GM23338 (cell line): ENCODE measurements around the gene TAF13. TPM values are rescaled to one million over a fixed set of nuclear protein-coding genes. Genes with fewer than 3 reads are reported as not detected.

Experiments used
- ATAC-seq: fragments of 200-7000 bp; cut with Tn5 transposase; 3 replicates; pipeline ENCODE4 v1.9.1; 2020
- DNase-seq: peaks from one replicate; pipeline ENCODE4 v3.0.0-alpha.2; 2015; ENCODE audit warnings: low spot score
- H2AFZ ChIP-seq: fragments of 200-600 bp; sonication (generic); 2 replicates; pipeline ENCODE4 v1.8.0; 2016; ENCODE audit warnings: antibody characterized with exemption, mild to moderate bottlenecking, moderate library complexity
- H3F3A ChIP-seq: fragments of 200-600 bp; sonication (generic); replicated peaks from 2 replicates; pipeline ENCODE4 v1.8.0; 2017; ENCODE audit warnings: antibody characterized with exemption, mixed run types, low read depth
- H3K27ac ChIP-seq: fragments of 200-600 bp; sonication (generic); 2 replicates; pipeline ENCODE4 v1.6.1; 2016; ENCODE audit warnings: low read depth
- H3K27me3 ChIP-seq: fragments of 200-600 bp; sonication (generic); 2 replicates; pipeline ENCODE4 v1.8.0; 2016; ENCODE audit warnings: mild to moderate bottlenecking, mixed run types, moderate library complexity; ENCODE audit not compliant: insufficient read depth
- H3K36me3 ChIP-seq: fragments of 200-600 bp; sonication (generic); 2 replicates; pipeline ENCODE4 v1.8.0; 2016; ENCODE audit warnings: mild to moderate bottlenecking; ENCODE audit not compliant: insufficient read depth
- H3K4me1 ChIP-seq: fragments of 200-600 bp; sonication (generic); 2 replicates; pipeline ENCODE4 v1.8.0; 2016; ENCODE audit warnings: mild to moderate bottlenecking, moderate library complexity; ENCODE audit not compliant: insufficient read depth
- H3K4me2 ChIP-seq: fragments of 200-600 bp; sonication (generic); 2 replicates; pipeline ENCODE4 v1.7.1; 2017; ENCODE audit warnings: mixed run types
- H3K4me3 ChIP-seq: fragments of 200-600 bp; sonication (generic); 2 replicates; pipeline ENCODE4 v1.6.1; 2016; ENCODE audit warnings: mixed run types
- H3K79me2 ChIP-seq: fragments of 200-600 bp; sonication (generic); replicated peaks from 2 replicates; pipeline ENCODE4 v1.8.0; 2017; ENCODE audit warnings: mild to moderate bottlenecking; ENCODE audit not compliant: insufficient read depth
- H3K9me2 ChIP-seq: fragments of 200-600 bp; sonication (generic); 2 replicates; pipeline ENCODE4 v1.8.0; 2017; ENCODE audit not compliant: insufficient read depth
- H4K20me1 ChIP-seq: fragments of 200-600 bp; sonication (generic); replicated peaks from 2 replicates; pipeline ENCODE4 v1.8.0; 2017; ENCODE audit warnings: mild to moderate bottlenecking; ENCODE audit not compliant: insufficient read depth
- H3K27ac Mint-ChIP-seq: 2 replicates; pipeline ENCODE4 v1.8.0; 2020; ENCODE audit warnings: inconsistent platforms, mild to moderate bottlenecking, moderate library complexity, mixed read lengths
- H3K27me3 Mint-ChIP-seq: 3 replicates; pipeline ENCODE4 v1.8.0; 2022; ENCODE audit warnings: low read depth, mild to moderate bottlenecking, moderate library complexity, mixed read lengths, inconsistent platforms; ENCODE audit not compliant: insufficient read depth, poor library complexity
- H3K36me3 Mint-ChIP-seq: 3 replicates; pipeline ENCODE4 v1.8.0; 2021; ENCODE audit warnings: low read depth, mild to moderate bottlenecking, inconsistent platforms, moderate library complexity, mixed read lengths
- H3K4me1 Mint-ChIP-seq: 3 replicates; pipeline ENCODE4 v1.8.0; 2020; ENCODE audit warnings: mild to moderate bottlenecking, inconsistent platforms, mixed read lengths
- H3K4me3 Mint-ChIP-seq: 3 replicates; pipeline ENCODE4 v1.8.0; 2021; ENCODE audit warnings: moderate library complexity, mild to moderate bottlenecking, inconsistent platforms, mixed read lengths
- H3K9me3 Mint-ChIP-seq: 3 replicates; pipeline ENCODE4 v1.8.0; 2020; ENCODE audit warnings: moderate library complexity, mild to moderate bottlenecking, inconsistent platforms, mixed read lengths
- CREB1 ChIP-seq: fragments of 250-450 bp; sonication (Bioruptor Pico); IDR thresholded peaks from 2 replicates; pipeline ENCODE4 v1.5.0; 2020; ENCODE audit warnings: low read depth, mild to moderate bottlenecking, moderate library complexity
- EZH2 ChIP-seq: fragments of 200-600 bp; sonication (generic); IDR thresholded peaks from one replicate; pipeline ENCODE4 v1.8.0; 2017; ENCODE audit warnings: antibody characterized with exemption, mild to moderate bottlenecking, low read depth; ENCODE audit not compliant: unreplicated experiment
- EZH2phosphoT487 ChIP-seq: fragments of 200-600 bp; sonication (generic); IDR thresholded peaks from one replicate; pipeline ENCODE4 v1.8.1; 2018; ENCODE audit warnings: antibody characterized with exemption; ENCODE audit not compliant: unreplicated experiment
- JUNB ChIP-seq: IDR thresholded peaks from one replicate; pipeline ENCODE4 v1.6.1; 2016; ENCODE audit warnings: antibody characterized with exemption; ENCODE audit not compliant: unreplicated experiment
- NANOG ChIP-seq: IDR thresholded peaks from 2 replicates; pipeline ENCODE4 v1.6.1; 2016; ENCODE audit warnings: antibody characterized with exemption, borderline replicate concordance
- POLR2AphosphoS5 ChIP-seq: IDR thresholded peaks from 2 replicates; pipeline ENCODE4 v1.6.1; 2016; ENCODE audit warnings: antibody characterized with exemption, low read depth
- polyA plus RNA-seq: library from polyadenylated mRNA; unstranded; fragments of >200 nt; fragmentation: Nextera tagmentation; extraction: Ambion mirVana; gene quantifications from 2 replicates; pipeline ENCODE4 v1.2.1, GENCODE V29; 2016
- total RNA-seq: library from RNA; depleted of rRNA; stranded (reverse); fragments of >200 nt; shearing (Covaris generic); gene quantifications from 2 replicates; pipeline ENCODE4 v1.2.3, GENCODE V29; 2014
- TF ChIP-seq, protein P1 (sequence below), 2 experiments: fragments of 200-600 bp in 1 of 2; sonication (generic) in 1 of 2; conservative IDR thresholded peaks; 2 replicates each; pipeline versions ENCODE4 v1.5.1 to v1.6.1; 2016 to 2017; ENCODE audit warnings: antibody characterized with exemption in 2 of 2, low read depth in 2 of 2, mild to moderate bottlenecking in 2 of 2, moderate library complexity in 1 of 2
- TF ChIP-seq, protein P2 (sequence below): IDR thresholded peaks from 2 replicates; pipeline ENCODE4 v1.6.1; 2016; ENCODE audit warnings: antibody characterized with exemption
- TF ChIP-seq, protein P3 (sequence below): fragments of 250-450 bp; sonication (Bioruptor Pico); IDR thresholded peaks from 2 replicates; pipeline ENCODE4 v1.5.0; 2020; ENCODE audit warnings: mild to moderate bottlenecking, moderate library complexity

TAF13 gene
- total and polyA plus RNA-seq, 2 experiments from 2014 or later: 43.7 to 55.8 TPM

DNA sequence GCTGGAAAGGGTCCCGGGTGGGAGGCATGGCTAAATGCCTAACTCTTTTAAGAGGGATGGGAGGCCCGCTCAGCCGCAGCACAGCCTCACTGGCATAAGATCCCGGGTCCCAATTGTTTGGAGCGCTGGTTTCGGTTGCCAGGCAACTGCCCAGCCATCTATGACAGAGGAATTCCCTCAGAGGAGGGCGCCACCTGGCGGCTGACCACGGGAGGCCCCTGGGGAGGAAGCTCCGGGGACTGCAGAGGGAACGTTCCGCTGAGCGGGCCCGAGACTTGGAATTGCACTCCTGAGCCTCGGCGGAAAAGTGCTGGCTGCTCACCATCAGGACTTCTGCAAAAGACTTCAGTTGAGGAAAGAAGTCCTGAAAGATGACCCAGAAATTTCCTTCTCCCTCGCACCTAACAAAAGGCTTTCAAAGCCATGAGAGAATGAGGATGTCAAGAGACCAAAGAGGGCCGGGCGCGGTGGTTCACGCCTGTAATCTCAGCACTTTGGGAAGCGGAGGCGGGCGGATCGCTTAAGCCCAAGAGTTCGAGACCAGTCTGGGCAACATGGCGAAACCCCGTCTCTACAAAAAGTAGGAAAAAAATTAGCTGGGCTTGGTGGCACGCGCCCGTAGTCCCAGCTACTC is 37.0 kb upstream of the TAF13 start:
- H3K36me3 ChIP-seq: no peaks in the 10 kb centered on the region
- Mint-ChIP-seq H3K36me3 (no peaks in the 10 kb centered on the region; the same call in 2 of the 3 replicates), H3K27me3 (peaks cover 37% of the 10 kb centered on the region), H3K27ac (no peak overlapping the region), H3K4me1 (peaks cover 7% of the 10 kb centered on the region), H3K9me3 (no peaks in the 10 kb centered on the region), H3K4me3 (peak overlapping the region; percentile 78)
- H3K27me3 ChIP-seq: peaks cover 54% of the 10 kb centered on the region
- no peaks in the 10 kb centered on the region for H3K79me2 ChIP-seq
- peaks cover 11% of the 10 kb centered on the region for H3K4me1 ChIP-seq
- TF ChIP-seq EZH2phosphoT487 (no peak), JUNB (no peak), CREB1 (CRISPR knock-in tag) (peak; percentile 36; the same call in 1 of the 2 replicates), NANOG (no peak), POLR2AphosphoS5 (no peak), EZH2 (peak; percentile 72)
- TF ChIP-seq, protein P1, sequence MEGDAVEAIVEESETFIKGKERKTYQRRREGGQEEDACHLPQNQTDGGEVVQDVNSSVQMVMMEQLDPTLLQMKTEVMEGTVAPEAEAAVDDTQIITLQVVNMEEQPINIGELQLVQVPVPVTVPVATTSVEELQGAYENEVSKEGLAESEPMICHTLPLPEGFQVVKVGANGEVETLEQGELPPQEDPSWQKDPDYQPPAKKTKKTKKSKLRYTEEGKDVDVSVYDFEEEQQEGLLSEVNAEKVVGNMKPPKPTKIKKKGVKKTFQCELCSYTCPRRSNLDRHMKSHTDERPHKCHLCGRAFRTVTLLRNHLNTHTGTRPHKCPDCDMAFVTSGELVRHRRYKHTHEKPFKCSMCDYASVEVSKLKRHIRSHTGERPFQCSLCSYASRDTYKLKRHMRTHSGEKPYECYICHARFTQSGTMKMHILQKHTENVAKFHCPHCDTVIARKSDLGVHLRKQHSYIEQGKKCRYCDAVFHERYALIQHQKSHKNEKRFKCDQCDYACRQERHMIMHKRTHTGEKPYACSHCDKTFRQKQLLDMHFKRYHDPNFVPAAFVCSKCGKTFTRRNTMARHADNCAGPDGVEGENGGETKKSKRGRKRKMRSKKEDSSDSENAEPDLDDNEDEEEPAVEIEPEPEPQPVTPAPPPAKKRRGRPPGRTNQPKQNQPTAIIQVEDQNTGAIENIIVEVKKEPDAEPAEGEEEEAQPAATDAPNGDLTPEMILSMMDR (conservative IDR thresholded peaks at IDR 0.05; ENCODE audit: low read depth in 2 of 2): peak; percentile 98 to 99
- no peaks in the 10 kb centered on the region for H4K20me1 ChIP-seq
- peak overlapping the region; percentile 99 for H2AFZ ChIP-seq
- no peaks in the 10 kb centered on the region for H3K9me2 ChIP-seq
- peak; percentile 99 for DNase-seq
- peak overlapping the region; percentile 89 for H3K4me2 ChIP-seq
- no peaks in the 10 kb centered on the region for H3F3A ChIP-seq
- H3K4me3 ChIP-seq: peak overlapping the region; percentile 83
- ATAC-seq: peak; percentile 91
- H3K27ac ChIP-seq: no peak overlapping the region

- ATAC-seq (no peak), DNase-seq (no peak)
- peaks cover 54% of the 10 kb centered on the region for H3K27me3 ChIP-seq
- peak overlapping the region; percentile 83; the same call in 1 of the 2 replicates for H3K4me3 ChIP-seq
- Mint-ChIP-seq H3K4me1 (peaks cover 7% of the 10 kb centered on the region), H3K36me3 (no peaks in the 10 kb centered on the region; the same call in 2 of the 3 replicates), H3K9me3 (no peaks in the 10 kb centered on the region), H3K27me3 (peaks cover 37% of the 10 kb centered on the region), H3K27ac (no peak overlapping the region), H3K4me3 (peak overlapping the region; percentile 78; the same call in 2 of the 3 replicates)
- peak overlapping the region; percentile 89; the same call in 1 of the 2 replicates for H3K4me2 ChIP-seq
- no peaks in the 10 kb centered on the region for H3K9me2 ChIP-seq
- no peaks in the 10 kb centered on the region for H3F3A ChIP-seq
- peak overlapping the region; percentile 12; the same call in 1 of the 2 replicates for H2AFZ ChIP-seq
- H3K27ac ChIP-seq: no peak overlapping the region
- H3K4me1 ChIP-seq: peaks cover 11% of the 10 kb centered on the region
- no peaks in the 10 kb centered on the region for H3K79me2 ChIP-seq
- H4K20me1 ChIP-seq: no peaks in the 10 kb centered on the region
- H3K36me3 ChIP-seq: no peaks in the 10 kb centered on the region
- TF ChIP-seq POLR2AphosphoS5 (no peak), EZH2 (no peak)
- TF ChIP-seq, protein P2, sequence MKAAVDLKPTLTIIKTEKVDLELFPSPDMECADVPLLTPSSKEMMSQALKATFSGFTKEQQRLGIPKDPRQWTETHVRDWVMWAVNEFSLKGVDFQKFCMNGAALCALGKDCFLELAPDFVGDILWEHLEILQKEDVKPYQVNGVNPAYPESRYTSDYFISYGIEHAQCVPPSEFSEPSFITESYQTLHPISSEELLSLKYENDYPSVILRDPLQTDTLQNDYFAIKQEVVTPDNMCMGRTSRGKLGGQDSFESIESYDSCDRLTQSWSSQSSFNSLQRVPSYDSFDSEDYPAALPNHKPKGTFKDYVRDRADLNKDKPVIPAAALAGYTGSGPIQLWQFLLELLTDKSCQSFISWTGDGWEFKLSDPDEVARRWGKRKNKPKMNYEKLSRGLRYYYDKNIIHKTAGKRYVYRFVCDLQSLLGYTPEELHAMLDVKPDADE: no peak
- TF ChIP-seq, protein P3, sequence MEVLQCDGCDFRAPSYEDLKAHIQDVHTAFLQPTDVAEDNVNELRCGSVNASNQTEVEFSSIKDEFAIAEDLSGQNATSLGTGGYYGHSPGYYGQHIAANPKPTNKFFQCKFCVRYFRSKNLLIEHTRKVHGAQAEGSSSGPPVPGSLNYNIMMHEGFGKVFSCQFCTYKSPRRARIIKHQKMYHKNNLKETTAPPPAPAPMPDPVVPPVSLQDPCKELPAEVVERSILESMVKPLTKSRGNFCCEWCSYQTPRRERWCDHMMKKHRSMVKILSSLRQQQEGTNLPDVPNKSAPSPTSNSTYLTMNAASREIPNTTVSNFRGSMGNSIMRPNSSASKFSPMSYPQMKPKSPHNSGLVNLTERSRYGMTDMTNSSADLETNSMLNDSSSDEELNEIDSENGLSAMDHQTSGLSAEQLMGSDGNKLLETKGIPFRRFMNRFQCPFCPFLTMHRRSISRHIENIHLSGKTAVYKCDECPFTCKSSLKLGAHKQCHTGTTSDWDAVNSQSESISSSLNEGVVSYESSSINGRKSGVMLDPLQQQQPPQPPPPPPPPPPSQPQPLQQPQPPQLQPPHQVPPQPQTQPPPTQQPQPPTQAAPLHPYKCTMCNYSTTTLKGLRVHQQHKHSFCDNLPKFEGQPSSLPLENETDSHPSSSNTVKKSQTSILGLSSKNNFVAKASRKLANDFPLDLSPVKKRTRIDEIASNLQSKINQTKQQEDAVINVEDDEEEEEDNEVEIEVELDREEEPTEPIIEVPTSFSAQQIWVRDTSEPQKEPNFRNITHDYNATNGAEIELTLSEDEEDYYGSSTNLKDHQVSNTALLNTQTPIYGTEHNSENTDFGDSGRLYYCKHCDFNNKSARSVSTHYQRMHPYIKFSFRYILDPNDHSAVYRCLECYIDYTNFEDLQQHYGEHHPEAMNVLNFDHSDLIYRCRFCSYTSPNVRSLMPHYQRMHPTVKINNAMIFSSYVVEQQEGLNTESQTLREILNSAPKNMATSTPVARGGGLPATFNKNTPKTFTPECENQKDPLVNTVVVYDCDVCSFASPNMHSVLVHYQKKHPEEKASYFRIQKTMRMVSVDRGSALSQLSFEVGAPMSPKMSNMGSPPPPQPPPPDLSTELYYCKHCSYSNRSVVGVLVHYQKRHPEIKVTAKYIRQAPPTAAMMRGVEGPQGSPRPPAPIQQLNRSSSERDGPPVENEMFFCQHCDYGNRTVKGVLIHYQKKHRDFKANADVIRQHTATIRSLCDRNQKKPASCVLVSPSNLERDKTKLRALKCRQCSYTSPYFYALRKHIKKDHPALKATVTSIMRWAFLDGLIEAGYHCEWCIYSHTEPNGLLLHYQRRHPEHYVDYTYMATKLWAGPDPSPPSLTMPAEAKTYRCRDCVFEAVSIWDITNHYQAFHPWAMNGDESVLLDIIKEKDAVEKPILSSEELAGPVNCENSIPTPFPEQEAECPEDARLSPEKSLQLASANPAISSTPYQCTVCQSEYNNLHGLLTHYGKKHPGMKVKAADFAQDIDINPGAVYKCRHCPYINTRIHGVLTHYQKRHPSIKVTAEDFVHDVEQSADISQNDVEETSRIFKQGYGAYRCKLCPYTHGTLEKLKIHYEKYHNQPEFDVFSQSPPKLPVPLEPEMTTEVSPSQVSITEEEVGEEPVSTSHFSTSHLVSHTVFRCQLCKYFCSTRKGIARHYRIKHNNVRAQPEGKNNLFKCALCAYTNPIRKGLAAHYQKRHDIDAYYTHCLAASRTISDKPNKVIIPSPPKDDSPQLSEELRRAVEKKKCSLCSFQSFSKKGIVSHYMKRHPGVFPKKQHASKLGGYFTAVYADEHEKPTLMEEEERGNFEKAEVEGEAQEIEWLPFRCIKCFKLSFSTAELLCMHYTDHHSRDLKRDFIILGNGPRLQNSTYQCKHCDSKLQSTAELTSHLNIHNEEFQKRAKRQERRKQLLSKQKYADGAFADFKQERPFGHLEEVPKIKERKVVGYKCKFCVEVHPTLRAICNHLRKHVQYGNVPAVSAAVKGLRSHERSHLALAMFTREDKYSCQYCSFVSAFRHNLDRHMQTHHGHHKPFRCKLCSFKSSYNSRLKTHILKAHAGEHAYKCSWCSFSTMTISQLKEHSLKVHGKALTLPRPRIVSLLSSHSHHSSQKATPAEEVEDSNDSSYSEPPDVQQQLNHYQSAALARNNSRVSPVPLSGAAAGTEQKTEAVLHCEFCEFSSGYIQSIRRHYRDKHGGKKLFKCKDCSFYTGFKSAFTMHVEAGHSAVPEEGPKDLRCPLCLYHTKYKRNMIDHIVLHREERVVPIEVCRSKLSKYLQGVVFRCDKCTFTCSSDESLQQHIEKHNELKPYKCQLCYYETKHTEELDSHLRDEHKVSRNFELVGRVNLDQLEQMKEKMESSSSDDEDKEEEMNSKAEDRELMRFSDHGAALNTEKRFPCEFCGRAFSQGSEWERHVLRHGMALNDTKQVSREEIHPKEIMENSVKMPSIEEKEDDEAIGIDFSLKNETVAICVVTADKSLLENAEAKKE: no peak
These were observed 36.4 kb upstream of the TAF13 start for GRCh38 chr1:109112056-109112651.
